Kidney capillary endothelial cell (primary cell): Measurements from ENCODE around the gene ZNF23.

Experiments
- DNase-seq: peaks from one replicate; pipeline ENCODE4 v3.0.0-alpha.2; 2018; ENCODE audit warnings: low spot score

The ZNF23 gene

DNA sequence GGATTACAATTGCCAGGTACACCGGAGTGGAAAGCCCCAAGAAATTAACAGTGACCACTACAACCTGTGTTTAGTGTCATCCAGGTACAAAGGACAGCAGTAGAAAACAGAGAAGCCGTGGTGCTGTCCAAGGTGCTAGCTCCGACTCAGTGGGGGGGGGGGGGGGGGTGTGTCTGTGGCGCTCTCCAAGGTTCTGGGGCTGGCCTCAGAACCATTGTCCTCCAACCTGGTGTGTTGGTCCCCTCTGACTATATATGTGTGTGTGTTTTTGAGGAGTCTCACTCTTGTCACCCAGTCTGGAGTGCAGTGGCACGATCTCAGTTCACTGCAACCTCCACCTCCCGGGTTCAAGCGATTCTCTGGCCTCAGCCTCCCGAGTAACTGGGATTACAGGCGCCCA lies 5.8 kb upstream of the ZNF23 start:
- DNase-seq: peak; percentile 38

GRCh38 chr16:71464231-71464630 lies 2.2 kb upstream of the ZNF23 start:
- DNase-seq: no peak

- DNase-seq: no peak
Observed at GRCh38 chr16:71460941-71461340, 1.1 kb downstream of the ZNF23 start.

DNA sequence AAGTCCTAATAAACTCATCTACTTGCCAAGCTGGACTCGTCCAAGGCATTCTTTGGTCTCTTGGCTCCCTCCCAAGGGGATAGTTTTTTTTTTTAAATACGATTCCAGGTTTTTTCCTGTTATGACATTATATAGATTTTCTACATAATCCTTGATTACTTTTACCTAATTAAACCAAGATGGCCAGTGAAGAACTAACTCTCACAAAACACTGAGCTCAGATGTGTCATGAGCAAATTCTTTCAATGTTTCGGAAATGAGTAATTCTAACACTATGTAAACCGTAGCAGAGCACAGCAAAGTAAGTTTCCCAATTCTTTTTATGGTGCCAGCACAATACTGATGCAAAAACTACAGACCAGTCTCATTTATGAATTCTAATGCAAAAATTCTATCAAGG lies 1.8 kb downstream of the ZNF23 start:
- DNase-seq: no peak

- no peak for DNase-seq
Observed at GRCh38 chr16:71459510-71459909, 2.5 kb downstream of the ZNF23 start.

DNA sequence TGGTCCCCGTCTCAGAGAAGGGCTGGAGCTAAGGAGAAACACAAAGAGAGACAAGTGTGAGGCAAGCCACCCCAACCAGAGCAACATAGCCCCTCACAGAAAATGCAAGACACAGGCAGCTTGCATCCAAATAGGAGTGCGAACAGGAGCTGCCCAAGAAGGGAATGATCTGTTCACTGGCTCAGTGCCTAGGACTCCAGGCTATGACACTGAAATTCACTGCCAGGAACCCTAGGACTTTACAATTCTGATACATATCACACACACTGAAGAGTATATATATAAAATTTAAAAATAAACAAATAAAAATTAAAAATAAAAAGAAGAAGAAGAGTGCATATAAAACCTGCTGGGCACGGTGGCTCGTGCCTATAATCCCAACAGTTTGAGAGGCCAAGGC lies 5.2 kb downstream of the ZNF23 start:
- DNase-seq: no peak

GRCh38 chr16:71453036-71453435 lies 9.0 kb downstream of the ZNF23 start:
- DNase-seq: no peak

DNA sequence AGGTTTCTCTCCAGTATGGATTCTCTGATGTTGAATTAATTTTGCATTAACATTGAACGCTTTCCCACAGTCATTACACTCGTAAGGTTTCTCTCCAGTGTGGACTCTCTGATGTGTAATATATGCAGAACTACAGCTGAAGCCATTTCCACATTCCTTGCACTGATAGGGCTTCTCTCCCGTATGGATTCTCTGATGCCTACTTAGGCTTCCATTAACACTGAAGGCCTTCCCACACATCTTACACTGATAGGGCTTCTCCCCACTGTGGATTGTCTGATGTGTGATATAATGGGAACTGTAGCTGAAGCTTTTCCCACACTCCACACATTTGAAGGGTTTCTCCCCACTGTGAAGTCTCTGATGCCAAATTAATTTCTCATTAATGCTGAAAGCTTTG lies 13.0 kb downstream of the ZNF23 start:
- DNase-seq: no peak

- DNase-seq: no peak
Observed at GRCh38 chr16:71448274-71448866, 13.7 kb downstream of the ZNF23 start.

- no peak for DNase-seq
Observed at GRCh38 chr16:71443714-71444113, 18.3 kb downstream of the ZNF23 start.

DNA sequence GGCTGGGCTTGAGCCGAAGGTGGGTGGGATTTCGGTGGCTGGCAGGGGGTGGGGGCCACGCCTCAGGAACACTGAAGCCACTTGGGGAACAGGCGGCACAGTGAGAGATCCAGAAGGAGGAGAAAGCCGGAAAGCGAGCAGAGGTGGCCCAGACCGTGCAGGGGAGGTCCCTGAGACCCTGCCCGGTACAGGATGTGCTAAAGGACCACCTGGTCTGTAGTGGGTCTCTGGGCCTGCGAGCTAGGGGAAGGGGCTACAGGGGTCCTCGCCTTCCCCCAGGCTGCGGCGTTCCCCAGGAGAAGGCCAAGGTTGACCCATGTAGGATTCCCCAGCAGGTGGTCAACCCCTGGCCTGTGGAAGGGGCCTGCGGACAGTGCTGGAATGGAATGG lies 20.0 kb downstream of the ZNF23 start, which contains the start of gene TLE7:
TSS of gene TLE7 (minus strand) at position 4 of the 390 bp plus-strand sequence. CDS start 8,730 bp downstream, outside the sequence.
- no peak for DNase-seq

GRCh38 chr16:71441348-71442050 lies 20.5 kb downstream of the ZNF23 start:
- no peak for DNase-seq

GRCh38 chr16:71440669-71441347 lies 21.2 kb downstream of the ZNF23 start:
- DNase-seq: no peak

DNA sequence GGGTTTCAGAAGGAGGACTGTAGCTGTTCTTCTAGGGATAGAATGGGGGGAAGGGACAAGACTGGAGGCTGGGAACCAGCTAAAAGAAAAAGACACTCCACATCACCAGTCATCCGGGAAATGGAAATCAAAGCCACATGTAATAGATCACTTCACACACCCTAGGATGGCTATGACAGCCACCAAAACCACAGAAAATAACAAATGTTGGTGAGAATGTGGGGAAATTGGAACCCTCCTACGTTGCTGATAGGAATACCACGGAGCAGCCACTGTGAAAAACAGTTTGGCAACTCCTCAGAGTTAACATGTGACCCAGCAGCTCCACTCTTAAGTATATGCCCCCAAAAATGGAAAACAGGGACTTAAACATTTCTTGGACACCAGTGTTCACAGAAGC lies 22.5 kb downstream of the ZNF23 start:
- DNase-seq: no peak

- no peak for DNase-seq
Observed at GRCh38 chr16:71436473-71436872, 25.6 kb downstream of the ZNF23 start.

DNA sequence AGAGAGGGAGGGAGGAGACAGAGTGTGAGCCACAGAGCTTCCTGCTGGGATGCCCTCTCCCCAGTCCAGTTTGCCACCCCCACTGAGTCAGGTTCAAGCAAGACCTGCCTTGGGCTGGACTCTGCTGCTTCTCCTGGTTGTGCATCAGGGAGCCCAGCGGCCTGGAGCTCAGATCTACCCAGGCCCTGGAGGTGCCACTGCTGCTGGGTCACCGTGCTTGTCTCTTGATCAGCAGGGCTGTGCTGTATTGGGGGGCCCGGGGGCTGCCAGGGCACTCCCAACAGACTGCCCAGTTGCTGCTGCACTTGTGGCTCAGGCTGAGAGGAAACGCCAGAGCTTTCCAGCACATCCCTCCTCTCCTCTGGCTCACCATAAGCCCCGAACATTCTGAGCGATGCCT lies 29.1 kb downstream of the ZNF23 start:
- no peak for DNase-seq

DNA sequence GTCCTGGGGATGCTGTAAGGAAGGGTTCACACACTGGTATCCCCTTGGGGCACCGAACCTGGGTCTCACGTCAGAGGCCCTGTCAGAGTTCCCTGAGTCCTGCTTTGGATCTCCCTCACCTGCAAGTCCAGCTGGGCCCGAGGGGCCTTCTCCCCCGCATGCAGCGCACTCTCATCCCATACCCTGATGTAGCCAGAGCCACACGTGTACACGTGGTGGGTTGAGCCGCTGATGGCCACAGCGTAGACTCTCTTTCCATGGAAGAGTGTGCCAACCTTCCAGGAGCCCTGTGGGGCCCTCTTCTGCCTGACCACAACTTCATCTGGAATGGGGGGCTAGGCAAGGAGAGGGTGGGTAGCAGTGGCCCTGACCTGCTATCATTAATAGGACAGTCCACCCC lies 30.1 kb downstream of the ZNF23 start:
- no peak for DNase-seq

GRCh38 chr16:71431176-71431575 lies 30.9 kb downstream of the ZNF23 start:
- DNase-seq: no peak

GRCh38 chr16:71430744-71431143 lies 31.3 kb downstream of the ZNF23 start:
- DNase-seq: no peak

DNA sequence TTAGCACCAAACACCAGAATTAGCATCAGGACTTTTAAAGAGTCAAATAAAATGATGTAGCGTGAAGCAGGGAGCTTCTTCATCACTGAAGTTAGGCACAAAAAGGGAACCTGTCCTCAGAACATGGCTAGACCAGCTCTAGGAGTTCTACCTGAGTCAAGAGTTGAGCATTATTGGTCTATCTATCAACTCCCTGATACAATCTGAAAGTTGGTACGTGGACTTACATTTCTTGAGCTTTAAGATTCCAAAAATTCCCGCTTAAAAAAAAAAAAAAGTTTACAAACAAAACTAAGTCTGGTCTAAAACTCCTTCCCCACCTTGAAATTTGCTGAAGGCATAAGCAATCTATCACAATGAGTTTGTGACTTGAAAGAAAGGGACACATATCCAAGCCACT lies 32.5 kb downstream of the ZNF23 start:
- DNase-seq: no peak

DNA sequence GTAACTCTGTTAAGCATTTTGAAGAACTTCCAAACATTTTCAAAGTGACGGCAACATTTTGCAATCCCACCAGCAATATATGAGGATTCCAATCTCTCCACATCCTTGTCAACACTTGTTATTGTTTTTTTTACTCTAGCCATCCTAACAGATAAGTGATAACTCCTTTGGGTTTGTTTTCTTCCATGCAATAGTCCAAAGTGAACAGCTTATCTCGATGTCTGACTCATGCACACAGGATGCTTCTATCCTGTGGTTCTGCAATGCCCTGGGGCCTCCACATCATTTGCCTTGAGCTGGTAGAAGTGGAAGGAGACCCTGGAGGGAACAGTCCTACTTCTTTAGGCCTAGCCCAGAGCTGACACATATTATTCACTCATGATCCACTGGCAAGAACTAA lies 33.2 kb downstream of the ZNF23 start:
- DNase-seq: no peak

GRCh38 chr16:71428385-71428784 lies 33.7 kb downstream of the ZNF23 start:
- DNase-seq: no peak

- DNase-seq: no peak
Observed at GRCh38 chr16:71426880-71427615, 35.0 kb downstream of the ZNF23 start.
